Stimulated activated CD4-positive, alpha-beta T cell treated with anti-CD3 and anti-CD28 coated beads, Interleukin-4, amount 100 ng/mL, for 1 hour (primary cell): ENCODE results near the gene DTNBP1.

Experiments
- DNase-seq: peaks from one replicate; pipeline ENCODE4 v3.0.0-alpha.2; 2020

DTNBP1 gene

GRCh38 chr6:15530411-15530810, 132.4 kb downstream of the DTNBP1 start:
- no peak for DNase-seq

GRCh38 chr6:15528870-15529269, 134.0 kb downstream of the DTNBP1 start:
- no peak for DNase-seq

GRCh38 chr6:15527838-15528617, 134.8 kb downstream of the DTNBP1 start:
- DNase-seq: no peak

- no peak for DNase-seq
These were observed 136.6 kb downstream of the DTNBP1 start for GRCh38 chr6:15526212-15526701.

- no peak for DNase-seq
These were observed 137.9 kb downstream of the DTNBP1 start for GRCh38 chr6:15524861-15525401.

- no peak for DNase-seq
These were observed 138.9 kb downstream of the DTNBP1 start for GRCh38 chr6:15523679-15524630.

- DNase-seq: no peak
These were observed 139.8 kb downstream of the DTNBP1 start for GRCh38 chr6:15522856-15523529.

- DNase-seq: no peak
These were observed 140.4 kb downstream of the DTNBP1 start for GRCh38 chr6:15522427-15522826.

- DNase-seq: no peak
These were observed 140.8 kb downstream of the DTNBP1 start for GRCh38 chr6:15522026-15522425.

- no peak for DNase-seq
These were observed 141.2 kb downstream of the DTNBP1 start for GRCh38 chr6:15521582-15521981.

GRCh38 chr6:15520626-15521203, 142.1 kb downstream of the DTNBP1 start:
- DNase-seq: no peak

- DNase-seq: no peak
These were observed 143.1 kb downstream of the DTNBP1 start for GRCh38 chr6:15519681-15520080.

- DNase-seq: no peak
These were observed 143.9 kb downstream of the DTNBP1 start for GRCh38 chr6:15518878-15519277.

- no peak for DNase-seq
These were observed 144.8 kb downstream of the DTNBP1 start for GRCh38 chr6:15518057-15518456.

GRCh38 chr6:15517600-15517999, 145.2 kb downstream of the DTNBP1 start:
- no peak for DNase-seq

- no peak for DNase-seq
These were observed 145.8 kb downstream of the DTNBP1 start for GRCh38 chr6:15516923-15517560.

GRCh38 chr6:15516378-15516777, 146.4 kb downstream of the DTNBP1 start:
- no peak for DNase-seq

- DNase-seq: no peak
These were observed 147.0 kb downstream of the DTNBP1 start for GRCh38 chr6:15515660-15516375.

GRCh38 chr6:15515226-15515625, 147.6 kb downstream of the DTNBP1 start:
- DNase-seq: no peak

GRCh38 chr6:15513801-15514711, 148.8 kb downstream of the DTNBP1 start:
- DNase-seq: no peak
